GM23248 (cell line): ENCODE measurements around the gene CACNA1C. TPM values are rescaled to one million over a fixed set of nuclear protein-coding genes. Genes with fewer than 3 reads are reported as not detected.

ENCODE experiments used
- DNase-seq: peaks from one replicate; pipeline ENCODE4 v3.0.0-alpha.2; 2015
- H2AFZ ChIP-seq: fragments of 200-600 bp; sonication (generic); 2 replicates; pipeline ENCODE4 v1.6.1; 2016; ENCODE audit warnings: antibody characterized with exemption
- H3F3A ChIP-seq: fragments of 200-600 bp; sonication (generic); 2 replicates; pipeline ENCODE4 v1.6.1; 2016; ENCODE audit warnings: mild to moderate bottlenecking, antibody characterized with exemption, mixed run types; ENCODE audit not compliant: insufficient read depth
- H3K27ac ChIP-seq: fragments of 200-600 bp; sonication (generic); 2 replicates; pipeline ENCODE4 v1.5.1; 2016; ENCODE audit warnings: mild to moderate bottlenecking
- H3K27me3 ChIP-seq: fragments of 200-600 bp; sonication (generic); replicated peaks from 2 replicates; pipeline ENCODE4 v1.6.1; 2016; ENCODE audit warnings: mild to moderate bottlenecking; ENCODE audit not compliant: insufficient read depth
- H3K36me3 ChIP-seq: fragments of 200-600 bp; sonication (generic); 2 replicates; pipeline ENCODE4 v1.6.1; 2016; ENCODE audit warnings: low read depth, mild to moderate bottlenecking
- H3K4me1 ChIP-seq: fragments of 200-600 bp; sonication (generic); 2 replicates; pipeline ENCODE4 v1.6.1; 2016; ENCODE audit warnings: mild to moderate bottlenecking; ENCODE audit not compliant: insufficient read depth
- H3K4me2 ChIP-seq: fragments of 200-600 bp; sonication (generic); one replicate; pipeline ENCODE4 v1.6.1; 2016; ENCODE audit warnings: mild to moderate bottlenecking; ENCODE audit not compliant: unreplicated experiment
- H3K4me3 ChIP-seq: fragments of 200-600 bp; sonication (generic); 2 replicates; pipeline ENCODE4 v1.5.1; 2016; ENCODE audit warnings: mild to moderate bottlenecking
- H3K79me2 ChIP-seq: fragments of 200-600 bp; sonication (generic); 2 replicates; pipeline ENCODE4 v1.6.1; 2016; ENCODE audit warnings: mild to moderate bottlenecking; ENCODE audit not compliant: insufficient read depth
- H3K9ac ChIP-seq: fragments of 200-600 bp; sonication (generic); 2 replicates; pipeline ENCODE4 v1.6.1; 2016; ENCODE audit warnings: mild to moderate bottlenecking
- H3K9me2 ChIP-seq: fragments of 200-600 bp; sonication (generic); 2 replicates; pipeline ENCODE4 v1.6.1; 2016; ENCODE audit warnings: mixed run types, mild to moderate bottlenecking, moderate library complexity; ENCODE audit not compliant: insufficient read depth
- H3K9me3 ChIP-seq: fragments of 200-600 bp; sonication (generic); one replicate; pipeline ENCODE4 v1.6.1; 2017; ENCODE audit warnings: low read depth
- H4K20me1 ChIP-seq: fragments of 200-600 bp; sonication (generic); 2 replicates; pipeline ENCODE4 v1.6.0; 2016; ENCODE audit not compliant: insufficient read depth
- EZH2 ChIP-seq: fragments of 200-600 bp; sonication (generic); IDR thresholded peaks from 2 replicates; pipeline ENCODE4 v1.6.1; 2018; ENCODE audit warnings: antibody characterized with exemption, mild to moderate bottlenecking; ENCODE audit not compliant: insufficient read depth, poor library complexity, severe bottlenecking
- EZH2phosphoT487 ChIP-seq: fragments of 200-600 bp; sonication (generic); IDR thresholded peaks from 2 replicates; pipeline ENCODE4 v1.6.1; 2018; ENCODE audit warnings: antibody characterized with exemption, moderate library complexity, mild to moderate bottlenecking, low read depth; ENCODE audit not compliant: insufficient read depth
- WGBS, 2 experiments: methylation state at CpG; one replicate each; pipeline ENCODE4 v1.1.6; 2015 to 2017; ENCODE audit warnings: low lambda C conversion rate in 2 of 2, low coverage in 1 of 2; ENCODE audit errors: missing lambda C conversion rate in 2 of 2; 5-methylcytosine and 5-hydroxymethylcytosine counted together
- in situ Hi-C: fragments of 300-500 bp; cut with MboI; formaldehyde crosslinking; loops from 2 replicates; pipeline ENCODE4 v1.15.0; 2020
- polyA plus RNA-seq: library from polyadenylated mRNA; unstranded; fragments of >200 nt; fragmentation: Nextera tagmentation; extraction: Ambion mirVana; gene quantifications from 2 replicates; pipeline ENCODE4 v1.2.1, GENCODE V29; 2016
- total RNA-seq: library from RNA; depleted of rRNA; stranded (reverse); fragments of >200 nt; shearing (Covaris generic); gene quantifications from 2 replicates; pipeline ENCODE4 v1.2.3, GENCODE V29; 2014

CACNA1C gene
- total and polyA plus RNA-seq, 2 experiments from 2014 or later, result 4.9 to 11.5 TPM

- Histone ChIP-seq H3K4me3 (no peak overlapping the region), H3K27ac (no peak overlapping the region), H3K79me2 (no peaks in the 10 kb centered on the region), H2AFZ (no peak overlapping the region), H3K9ac (no peak overlapping the region), H3F3A (no peaks in the 10 kb centered on the region), H4K20me1 (no peaks in the 10 kb centered on the region), H3K9me2 (no peaks in the 10 kb centered on the region), H3K9me3 (no peaks in the 10 kb centered on the region), H3K27me3 (no peaks in the 10 kb centered on the region), H3K4me2 (no peak overlapping the region), H3K36me3 (peaks cover 4% of the 10 kb centered on the region; the same call in 1 of the 2 replicates), H3K4me1 (no peaks in the 10 kb centered on the region)
- WGBS, 2 experiments, result 89 to 90% methylated on average over 6 of the region's 6 CpGs
- in situ Hi-C loops, result no loop called here
- TF ChIP-seq EZH2 (no peak), EZH2phosphoT487 (no peak)
- no peak for DNase-seq
These were observed 507.1 kb downstream of the CACNA1C start for GRCh38 chr12:2559931-2560330.

DNA sequence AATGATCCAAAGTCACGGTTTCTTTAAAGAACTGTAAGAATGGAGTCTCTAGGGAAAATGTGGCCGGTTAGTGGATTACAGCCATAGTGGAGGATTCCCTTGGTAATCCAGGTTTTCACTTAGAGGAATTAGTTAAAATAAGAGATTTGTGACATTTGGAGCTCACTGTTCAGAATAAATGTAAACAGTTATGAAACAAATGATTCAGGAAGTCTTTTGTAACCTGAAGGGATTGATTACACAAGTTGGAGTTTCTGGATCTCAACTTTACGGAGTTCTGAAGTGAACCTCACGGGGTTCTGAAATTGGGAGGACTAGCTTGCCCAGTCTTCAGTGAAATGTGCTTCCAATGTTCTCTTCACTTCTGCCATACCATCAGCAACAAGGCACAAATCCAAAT, 507.6 kb downstream of the CACNA1C start:
- no peak for TF ChIP-seq EZH2
- TF ChIP-seq EZH2phosphoT487, result no peak
- H3K9me3 ChIP-seq, result no peaks in the 10 kb centered on the region
- H4K20me1 ChIP-seq, result no peaks in the 10 kb centered on the region
- H3K4me1 ChIP-seq, result no peaks in the 10 kb centered on the region
- no peak overlapping the region for H3K4me2 ChIP-seq
- in situ Hi-C loops, result no loop called here
- no peaks in the 10 kb centered on the region for H3K9me2 ChIP-seq
- H3F3A ChIP-seq, result no peaks in the 10 kb centered on the region
- no peak overlapping the region for H3K9ac ChIP-seq
- peaks cover 4% of the 10 kb centered on the region; the same call in 1 of the 2 replicates for H3K36me3 ChIP-seq
- WGBS, 2 experiments, result 94 to 98% methylated on average over 4 of the region's 4 CpGs
- no peak for DNase-seq
- H3K79me2 ChIP-seq, result no peaks in the 10 kb centered on the region
- H2AFZ ChIP-seq, result no peak overlapping the region
- no peak overlapping the region for H3K27ac ChIP-seq
- H3K27me3 ChIP-seq, result no peaks in the 10 kb centered on the region
- H3K4me3 ChIP-seq, result no peak overlapping the region

DNA sequence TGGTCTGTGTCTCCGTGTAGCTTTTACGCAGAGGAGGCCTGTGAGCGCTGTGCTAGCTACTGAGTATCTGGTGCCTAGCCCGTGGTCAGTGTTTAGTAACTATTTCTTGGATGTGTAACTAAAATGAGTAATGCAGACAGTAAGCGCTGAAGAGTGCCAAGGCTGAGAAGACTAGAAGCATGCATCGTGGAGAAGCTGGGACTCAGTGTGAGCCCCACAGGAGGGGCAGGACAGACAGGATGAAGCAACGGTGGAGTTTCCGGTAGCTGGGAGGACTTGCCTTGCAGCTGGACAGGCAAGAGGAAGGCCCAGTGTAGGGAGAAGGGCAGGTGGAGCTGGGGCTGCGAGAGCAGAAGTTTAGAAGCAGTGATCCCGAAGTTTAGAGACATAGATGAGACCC, 508.6 kb downstream of the CACNA1C start:
- in situ Hi-C loops, result no loop called here
- Histone ChIP-seq H3K9me2 (no peaks in the 10 kb centered on the region), H3K4me1 (no peaks in the 10 kb centered on the region), H2AFZ (no peak overlapping the region), H4K20me1 (no peaks in the 10 kb centered on the region), H3K79me2 (no peaks in the 10 kb centered on the region), H3K27me3 (no peaks in the 10 kb centered on the region), H3F3A (no peaks in the 10 kb centered on the region), H3K4me3 (no peak overlapping the region), H3K36me3 (peaks cover 4% of the 10 kb centered on the region; the same call in 1 of the 2 replicates), H3K9ac (no peak overlapping the region), H3K27ac (no peak overlapping the region), H3K9me3 (no peaks in the 10 kb centered on the region), H3K4me2 (no peak overlapping the region)
- DNase-seq, result peak; percentile 11
- TF ChIP-seq EZH2phosphoT487 (no peak), EZH2 (no peak)
- WGBS, 2 experiments, result 76 to 82% methylated on average over 10 of the region's 10 CpGs

GRCh38 chr12:2562400-2562799, 509.6 kb downstream of the CACNA1C start:
- 48 to 55% methylated on average over 3 of the region's 3 CpGs for WGBS, 2 experiments
- no peaks in the 10 kb centered on the region for H4K20me1 ChIP-seq
- no peak for DNase-seq
- H3K4me3 ChIP-seq, result no peak overlapping the region
- H3K79me2 ChIP-seq, result no peaks in the 10 kb centered on the region
- H3K9ac ChIP-seq, result no peak overlapping the region
- no peaks in the 10 kb centered on the region for H3K4me1 ChIP-seq
- peaks cover 4% of the 10 kb centered on the region; the same call in 1 of the 2 replicates for H3K36me3 ChIP-seq
- no peaks in the 10 kb centered on the region for H3F3A ChIP-seq
- no peaks in the 10 kb centered on the region for H3K9me3 ChIP-seq
- H2AFZ ChIP-seq, result no peak overlapping the region
- H3K27me3 ChIP-seq, result no peaks in the 10 kb centered on the region
- TF ChIP-seq EZH2phosphoT487 (no peak), EZH2 (no peak)
- H3K9me2 ChIP-seq, result no peaks in the 10 kb centered on the region
- in situ Hi-C loops, result no loop called here
- H3K4me2 ChIP-seq, result no peak overlapping the region
- H3K27ac ChIP-seq, result no peak overlapping the region

DNA sequence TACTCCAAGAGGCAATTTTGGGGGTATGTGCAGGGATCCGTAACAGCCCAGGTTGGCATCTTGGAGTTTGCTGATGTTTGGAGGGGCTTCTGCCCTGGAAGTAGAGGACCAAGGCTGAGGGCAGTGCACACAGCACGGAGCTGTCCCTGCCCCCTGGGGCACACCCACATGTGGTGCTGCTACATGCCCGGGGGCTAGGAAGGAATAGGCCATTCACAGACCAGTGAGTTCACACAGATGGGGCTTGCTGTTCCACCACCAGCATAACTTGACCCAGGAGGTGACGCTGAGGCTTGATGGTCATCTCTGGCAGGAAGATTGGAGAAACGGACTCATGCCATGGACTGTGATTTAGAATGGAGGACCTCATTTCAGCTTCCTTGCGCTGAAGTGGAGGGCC, 510.9 kb downstream of the CACNA1C start:
- H3K27me3 ChIP-seq, result no peaks in the 10 kb centered on the region
- 80 to 81% methylated on average over 6 of the region's 6 CpGs for WGBS, 2 experiments
- no peak for DNase-seq

More for the DNA sequence above, 510.9 kb downstream of the CACNA1C start:
- no peak for TF ChIP-seq EZH2
- no peak for TF ChIP-seq EZH2phosphoT487
- Histone ChIP-seq H3K4me3 (no peak overlapping the region), H2AFZ (no peak overlapping the region), H3K9ac (no peak overlapping the region), H3K79me2 (no peaks in the 10 kb centered on the region), H3F3A (no peaks in the 10 kb centered on the region), H3K9me2 (no peaks in the 10 kb centered on the region), H4K20me1 (no peaks in the 10 kb centered on the region), H3K4me1 (no peaks in the 10 kb centered on the region), H3K27ac (no peak overlapping the region), H3K4me2 (no peak overlapping the region), H3K36me3 (no peaks in the 10 kb centered on the region; the same call in 1 of the 2 replicates), H3K9me3 (no peaks in the 10 kb centered on the region)
- in situ Hi-C loops, result no loop called here
